HG03457 (cell line): ENCODE measurements around the gene IFFO2.

ENCODE experiments used
- ATAC-seq: cut with Tn5 transposase; IDR thresholded peaks from one replicate; pipeline ENCODE4 v1.9.1; 2021; ENCODE audit warnings: moderate number of reproducible peaks; ENCODE audit not compliant: unreplicated experiment

Gene IFFO2

GRCh38 chr1:18938008-18938706 lies 18.3 kb downstream of the IFFO2 start:
- no peak for ATAC-seq

- no peak for ATAC-seq
Measured at GRCh38 chr1:18937539-18937938, 18.9 kb downstream of the IFFO2 start.

GRCh38 chr1:18936814-18937481 lies 19.5 kb downstream of the IFFO2 start:
- ATAC-seq: no peak

GRCh38 chr1:18936471-18936813 lies 20.0 kb downstream of the IFFO2 start:
- ATAC-seq: no peak

- no peak for ATAC-seq
Measured at GRCh38 chr1:18934205-18935000, 22.1 kb downstream of the IFFO2 start.

- no peak for ATAC-seq
Measured at GRCh38 chr1:18932879-18933278, 23.6 kb downstream of the IFFO2 start.

GRCh38 chr1:18932387-18932786 lies 24.1 kb downstream of the IFFO2 start:
- no peak for ATAC-seq

GRCh38 chr1:18931730-18932129 lies 24.7 kb downstream of the IFFO2 start:
- no peak for ATAC-seq

GRCh38 chr1:18929686-18930085 lies 26.8 kb downstream of the IFFO2 start:
- no peak for ATAC-seq

GRCh38 chr1:18928985-18929384 lies 27.5 kb downstream of the IFFO2 start:
- ATAC-seq: no peak

- ATAC-seq: no peak
Measured at GRCh38 chr1:18928406-18928805, 28.1 kb downstream of the IFFO2 start.

GRCh38 chr1:18927654-18928272 lies 28.7 kb downstream of the IFFO2 start:
- no peak for ATAC-seq

GRCh38 chr1:18927082-18927653 lies 29.3 kb downstream of the IFFO2 start:
- ATAC-seq: no peak

- ATAC-seq: no peak
Measured at GRCh38 chr1:18926315-18927081, 30.0 kb downstream of the IFFO2 start.

- no peak for ATAC-seq
Measured at GRCh38 chr1:18925279-18925678, 31.2 kb downstream of the IFFO2 start.

- no peak for ATAC-seq
Measured at GRCh38 chr1:18924221-18924691, 32.2 kb downstream of the IFFO2 start.

- ATAC-seq: no peak
Measured at GRCh38 chr1:18923756-18924211, 32.7 kb downstream of the IFFO2 start.

- ATAC-seq: no peak
Measured at GRCh38 chr1:18922848-18923755, 33.4 kb downstream of the IFFO2 start.

GRCh38 chr1:18922319-18922726 lies 34.2 kb downstream of the IFFO2 start:
- ATAC-seq: no peak
